Thyroid gland (tissue), 4 donors: ENCODE data around the gene FAM111B. TPM values are rescaled to one million over a fixed set of nuclear protein-coding genes. Genes with fewer than 3 reads are reported as not detected.

Source experiments
- DNase-seq, 2 donors: peaks; one replicate each; pipeline ENCODE4 v3.0.0-alpha.2; 2019
- H3K27ac ChIP-seq, 3 donors: fragments of 200-600 bp; sonication (generic); 1 replicate in 2 of 3; 2 replicates in 1 of 3; pipeline ENCODE4 v1.5.1; 2016 to 2019; ENCODE audit warnings: mild to moderate bottlenecking in 1 of 3, moderate library complexity in 1 of 3
- H3K27me3 ChIP-seq: fragments of 200-600 bp; sonication (generic); one replicate; pipeline ENCODE4 v1.5.1; 2019
- H3K36me3 ChIP-seq, 2 donors: fragments of 200-600 bp; sonication (generic); one replicate each; pipeline ENCODE4 v1.5.1; 2016 to 2019
- H3K4me1 ChIP-seq, 2 donors: fragments of 200-600 bp; sonication (generic); one replicate each; pipeline ENCODE4 v1.5.1; 2017 to 2019
- H3K4me3 ChIP-seq, 3 donors: fragments of 200-600 bp; sonication (generic); replicated peaks in 1 of 3; 1 replicate in 2 of 3; 2 replicates in 1 of 3; pipeline ENCODE4 v1.5.1; 2016; ENCODE audit warnings: mild to moderate bottlenecking in 1 of 3
- H3K9me3 ChIP-seq: fragments of 200-600 bp; sonication (generic); one replicate; pipeline ENCODE4 v1.5.1; 2017
- POLR2A ChIP-seq, 2 donors: fragments of 450-650 bp; IDR thresholded peaks; one replicate each; pipeline ENCODE4 v1.6.1; 2017; ENCODE audit warnings: antibody characterized with exemption in 2 of 2, mild to moderate bottlenecking in 2 of 2, moderate library complexity in 1 of 2
- WGBS, 2 donors: methylation state at CpG; one replicate each; pipeline ENCODE4 v1.1.5; 2017; 5-methylcytosine and 5-hydroxymethylcytosine counted together
- intact Hi-C: fragments of 100-400 bp; cut with DNase I; formaldehyde crosslinking; loops from one replicate; pipeline ENCODE4 v1.15.1; 2023
- total RNA-seq, 4 donors: library from RNA; depleted of rRNA; stranded (reverse); fragments of >200 nt; gene quantifications; one replicate each; pipeline ENCODE4 v1.2.3, GENCODE V29; 2016
- TF ChIP-seq, protein P1 (sequence below), 6 experiments: fragments of 200-600 bp in 3 of 6; fragments of 450-650 bp in 3 of 6; sonication (generic) in 3 of 6; IDR thresholded peaks; one replicate each; pipeline ENCODE4 v1.5.1; 2016 to 2019; ENCODE audit warnings: antibody characterized with exemption in 6 of 6, mild to moderate bottlenecking in 2 of 6, inconsistent platforms in 1 of 6, moderate library complexity in 1 of 6

The FAM111B gene
- total RNA-seq, 4 donors from 2014 or later: 0.22 to 0.67 TPM; not detected in 2

GRCh38 chr11:59158206-59159068, 51.4 kb downstream of the FAM111B start:
- no peaks in the 10 kb centered on the region for H3K4me1 ChIP-seq
- WGBS, 2 donors: 33 to 36% methylated on average over 8 of the region's 8 CpGs
- no peak for TF ChIP-seq POLR2A (IDR thresholded peaks at IDR 0.05)
- TF ChIP-seq, protein P1, sequence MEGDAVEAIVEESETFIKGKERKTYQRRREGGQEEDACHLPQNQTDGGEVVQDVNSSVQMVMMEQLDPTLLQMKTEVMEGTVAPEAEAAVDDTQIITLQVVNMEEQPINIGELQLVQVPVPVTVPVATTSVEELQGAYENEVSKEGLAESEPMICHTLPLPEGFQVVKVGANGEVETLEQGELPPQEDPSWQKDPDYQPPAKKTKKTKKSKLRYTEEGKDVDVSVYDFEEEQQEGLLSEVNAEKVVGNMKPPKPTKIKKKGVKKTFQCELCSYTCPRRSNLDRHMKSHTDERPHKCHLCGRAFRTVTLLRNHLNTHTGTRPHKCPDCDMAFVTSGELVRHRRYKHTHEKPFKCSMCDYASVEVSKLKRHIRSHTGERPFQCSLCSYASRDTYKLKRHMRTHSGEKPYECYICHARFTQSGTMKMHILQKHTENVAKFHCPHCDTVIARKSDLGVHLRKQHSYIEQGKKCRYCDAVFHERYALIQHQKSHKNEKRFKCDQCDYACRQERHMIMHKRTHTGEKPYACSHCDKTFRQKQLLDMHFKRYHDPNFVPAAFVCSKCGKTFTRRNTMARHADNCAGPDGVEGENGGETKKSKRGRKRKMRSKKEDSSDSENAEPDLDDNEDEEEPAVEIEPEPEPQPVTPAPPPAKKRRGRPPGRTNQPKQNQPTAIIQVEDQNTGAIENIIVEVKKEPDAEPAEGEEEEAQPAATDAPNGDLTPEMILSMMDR (IDR thresholded peaks at IDR 0.05): peak; percentile 55 to 81 (median 75)
- H3K9me3 ChIP-seq: no peaks in the 10 kb centered on the region
- intact Hi-C loops: loop anchor here (10.0 kb wide), 1 partner anchor 64 kb away; no protein-coding TSS in a partner anchor
- no peak overlapping the region for H3K4me3 ChIP-seq
- H3K27ac ChIP-seq: no peak overlapping the region
- DNase-seq: peak; percentile 47 to 49
- H3K36me3 ChIP-seq: no peaks in the 10 kb centered on the region
- no peaks in the 10 kb centered on the region for H3K27me3 ChIP-seq

GRCh38 chr11:59164028-59164427, 57.0 kb downstream of the FAM111B start:
- Histone ChIP-seq H3K4me3 (no peak overlapping the region), H3K9me3 (no peaks in the 10 kb centered on the region), H3K36me3 (no peaks in the 10 kb centered on the region), H3K4me1 (no peaks in the 10 kb centered on the region), H3K27me3 (no peaks in the 10 kb centered on the region), H3K27ac (no peak overlapping the region)
- intact Hi-C loops: no loop called here
- no peak for DNase-seq
- TF ChIP-seq POLR2A (IDR thresholded peaks at IDR 0.05): no peak
- TF ChIP-seq, protein P1 (IDR thresholded peaks at IDR 0.05): no peak
- WGBS, 2 donors: 87 to 90% methylated on average over 3 of the region's 3 CpGs

DNA sequence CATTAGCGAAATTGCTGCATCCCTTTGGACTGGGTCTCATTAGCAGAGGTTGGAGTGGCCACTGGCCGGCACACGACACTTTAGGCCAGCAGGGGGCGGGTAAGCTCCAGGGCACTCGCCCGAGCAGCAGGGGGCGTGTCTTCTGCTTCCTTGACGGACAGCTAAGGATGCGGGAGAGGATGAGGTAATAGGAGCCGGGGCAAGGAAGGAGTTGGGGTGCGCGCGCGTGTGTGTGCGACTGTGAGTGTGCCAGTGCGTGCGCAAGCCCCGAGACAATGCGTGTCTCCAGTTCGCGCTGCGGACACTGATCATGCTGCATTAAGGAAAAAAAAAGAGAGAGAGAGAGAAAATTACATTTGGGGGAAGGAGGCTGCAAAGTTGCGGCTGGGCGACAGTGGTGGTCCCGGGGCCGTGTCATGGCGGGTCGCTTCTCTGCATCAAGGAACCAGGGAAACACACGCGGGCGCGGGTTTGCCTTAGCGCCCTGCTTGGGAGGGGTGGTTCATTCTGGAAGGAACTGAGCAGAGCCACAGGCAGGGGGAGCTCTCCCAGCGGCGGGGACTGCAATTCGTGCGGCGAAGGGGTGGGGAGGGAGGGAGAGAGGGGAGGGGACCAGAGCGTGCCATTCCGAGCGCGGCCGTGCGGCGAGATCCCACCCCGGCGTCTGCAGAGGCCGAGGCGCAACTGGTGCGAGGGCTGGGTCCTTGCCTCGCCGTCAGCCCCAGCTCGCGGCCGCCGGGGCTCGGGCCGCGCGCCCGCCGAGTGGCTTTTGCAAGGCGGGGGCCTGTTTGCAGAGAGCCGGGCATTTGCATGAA, 64.7 kb downstream of the FAM111B start, which contains the start of gene DTX4:
TSS of gene DTX4 (plus strand) at position 625 of the 815 bp plus-strand sequence. CDS start 464 bp downstream, outside the sequence.
- peaks cover 17 to 18% of the 10 kb centered on the region in 2 donors for H3K4me1 ChIP-seq
- peak within 1 kb of the TSS in 2 of 3 donors; percentile 66 to 78 for H3K27ac ChIP-seq
- H3K27me3 ChIP-seq: no peaks in the 10 kb centered on the region
- no peaks in the 10 kb centered on the region for H3K9me3 ChIP-seq
- peak within 1 kb of the TSS in 2 of 3 donors; percentile 49 to 57 for H3K4me3 ChIP-seq
- peak; percentile 94 for DNase-seq
- WGBS, 2 donors: 0 to 1% methylated on average over 43 to 49 of the region's 64 CpGs
- no peaks in the 10 kb centered on the region for H3K36me3 ChIP-seq
- intact Hi-C loops: loop anchor here (2.0 to 5.0 kb wide), 3 partner anchors 36 to 261 kb away; no protein-coding TSS in a partner anchor
- peak in 1 of 2 donors; percentile 60 for TF ChIP-seq POLR2A (IDR thresholded peaks at IDR 0.05)
- TF ChIP-seq, protein P1 (IDR thresholded peaks at IDR 0.05): peak; percentile 73 to 97 (median 93)

GRCh38 chr11:59172345-59173079, 65.5 kb downstream of the FAM111B start:
- Histone ChIP-seq H3K9me3 (no peaks in the 10 kb centered on the region), H3K27ac (peak overlapping the region in 2 of 3 donors; percentile 66 to 78), H3K4me3 (peak overlapping the region in 2 of 3 donors; percentile 49 to 57), H3K4me1 (peaks cover 17 to 18% of the 10 kb centered on the region in 2 donors), H3K27me3 (no peaks in the 10 kb centered on the region), H3K36me3 (no peaks in the 10 kb centered on the region)
- intact Hi-C loops: loop anchor here (5.0 kb wide), 2 partner anchors 35 to 260 kb away; no protein-coding TSS in a partner anchor
- TF ChIP-seq, protein P1 (IDR thresholded peaks at IDR 0.05): no peak
- TF ChIP-seq POLR2A (IDR thresholded peaks at IDR 0.05): no peak
- 0 to 1% methylated on average over 9 to 17 of the region's 70 CpGs for WGBS, 2 donors
- DNase-seq: peak; percentile 27 to 34
